Stimulated activated CD4-positive, alpha-beta T cell treated with anti-CD3 and anti-CD28 coated beads, Interleukin-1b, Interleukin-23, amount 100 ng/mL, for 4 hours (primary cell): ENCODE measurements around the gene SMURF1.

Experiments used
- DNase-seq, 2 donors: peaks; one replicate each; pipeline ENCODE4 v3.0.0-alpha.2; 2020; ENCODE audit warnings: low read depth in 2 of 2

Gene SMURF1

GRCh38 chr7:99005776-99006175 lies 138.1 kb downstream of the SMURF1 start:
- DNase-seq: no peak

GRCh38 chr7:99004781-99005500 lies 139.0 kb downstream of the SMURF1 start:
- DNase-seq: no peak

- DNase-seq: no peak
These were observed 139.7 kb downstream of the SMURF1 start for GRCh38 chr7:99004216-99004615.

- no peak for DNase-seq
These were observed 140.5 kb downstream of the SMURF1 start for GRCh38 chr7:99003419-99003818.

- DNase-seq: no peak
These were observed 141.1 kb downstream of the SMURF1 start for GRCh38 chr7:99002827-99003212.

GRCh38 chr7:99002148-99002826 lies 141.6 kb downstream of the SMURF1 start:
- no peak for DNase-seq

- DNase-seq: no peak
These were observed 142.3 kb downstream of the SMURF1 start for GRCh38 chr7:99001482-99002147.

GRCh38 chr7:99000904-99001465 lies 142.9 kb downstream of the SMURF1 start:
- no peak for DNase-seq

- no peak for DNase-seq
These were observed 143.6 kb downstream of the SMURF1 start for GRCh38 chr7:99000196-99000903.

GRCh38 chr7:98998821-98999725 lies 144.8 kb downstream of the SMURF1 start:
- DNase-seq: no peak

GRCh38 chr7:98997846-98998245 lies 146.1 kb downstream of the SMURF1 start:
- DNase-seq: no peak

- DNase-seq: no peak
These were observed 147.8 kb downstream of the SMURF1 start for GRCh38 chr7:98996150-98996552.

- no peak for DNase-seq
These were observed 148.3 kb downstream of the SMURF1 start for GRCh38 chr7:98995523-98996149.

GRCh38 chr7:98995111-98995510 lies 148.8 kb downstream of the SMURF1 start:
- no peak for DNase-seq

- DNase-seq: no peak
These were observed 149.6 kb downstream of the SMURF1 start for GRCh38 chr7:98994046-98994944.

- no peak for DNase-seq
These were observed 150.6 kb downstream of the SMURF1 start for GRCh38 chr7:98993024-98993897.

- DNase-seq: no peak
These were observed 151.8 kb downstream of the SMURF1 start for GRCh38 chr7:98992076-98992475.

- no peak for DNase-seq
These were observed 152.8 kb downstream of the SMURF1 start for GRCh38 chr7:98991141-98991540.
